HG02884 (cell line): ENCODE data around the gene MRPL47.

ENCODE experiments used
- ATAC-seq: cut with Tn5 transposase; IDR thresholded peaks from one replicate; pipeline ENCODE4 v1.9.1; 2021; ENCODE audit warnings: mild to moderate bottlenecking, moderate library complexity; ENCODE audit not compliant: unreplicated experiment

Gene MRPL47

GRCh38 chr3:179599531-179599930 lies 4.9 kb downstream of the MRPL47 start:
- no peak for ATAC-seq

- ATAC-seq = no peak
Measured at GRCh38 chr3:179591313-179591712, 13.1 kb downstream of the MRPL47 start.

- ATAC-seq = no peak
Measured at GRCh38 chr3:179590669-179591068, 13.8 kb downstream of the MRPL47 start.

GRCh38 chr3:179589143-179589542 lies 15.3 kb downstream of the MRPL47 start:
- peak; percentile 81 for ATAC-seq

GRCh38 chr3:179580992-179581391 lies 23.4 kb downstream of the MRPL47 start:
- no peak for ATAC-seq

- no peak for ATAC-seq
Measured at GRCh38 chr3:179565496-179565895, 38.9 kb downstream of the MRPL47 start.

GRCh38 chr3:179563271-179563783 lies 41.1 kb downstream of the MRPL47 start:
- peak; percentile 38 for ATAC-seq

GRCh38 chr3:179562591-179563270 lies 41.7 kb downstream of the MRPL47 start, which contains the start of gene ACTL6A:
TSS of gene ACTL6A (plus strand) at chr3:179562926. CDS start at chr3:179563093, 167 bp downstream.
- ATAC-seq = peak; percentile 93

- no peak for ATAC-seq
Measured at GRCh38 chr3:179560791-179561190, 43.6 kb downstream of the MRPL47 start.

GRCh38 chr3:179558742-179559364 lies 45.6 kb downstream of the MRPL47 start:
- ATAC-seq = no peak

GRCh38 chr3:179551349-179552105 lies 52.9 kb downstream of the MRPL47 start:
- no peak for ATAC-seq

- ATAC-seq = no peak
Measured at GRCh38 chr3:179546814-179547241, 57.6 kb downstream of the MRPL47 start.

GRCh38 chr3:179544981-179545645 lies 59.3 kb downstream of the MRPL47 start:
- no peak for ATAC-seq

GRCh38 chr3:179542375-179542774 lies 62.1 kb downstream of the MRPL47 start:
- ATAC-seq = no peak

GRCh38 chr3:179541596-179541995 lies 62.8 kb downstream of the MRPL47 start:
- no peak for ATAC-seq

GRCh38 chr3:179541094-179541493 lies 63.3 kb downstream of the MRPL47 start:
- ATAC-seq = no peak
